Fibroblast of lung (primary cell): Measurements from ENCODE around the gene ZC3H12A.

ENCODE experiments used
- CTCF ChIP-seq, 2 donors: IDR thresholded peaks in 1 of 2; conservative IDR thresholded peaks in 1 of 2; 1 replicate in 1 of 2; 2 replicates in 1 of 2; pipeline ENCODE4 v1.5.1; 2011 to 2012; ENCODE audit warnings: low read length in 2 of 2, control low read depth in 1 of 2, inconsistent platforms in 1 of 2, low read depth in 1 of 2, mild to moderate bottlenecking in 1 of 2
- EZH2 ChIP-seq: IDR thresholded peaks from 2 replicates; pipeline ENCODE4 v1.5.1; 2012; ENCODE audit warnings: low read length, control low read depth, mild to moderate bottlenecking; ENCODE audit errors: missing control alignments

- no peak for TF ChIP-seq CTCF (conservative IDR thresholded peaks at IDR 0.05 in 1 of 2, IDR thresholded peaks at IDR 0.05 in 1 of 2; ENCODE audit: low read depth in 1 of 2, low read length in 2 of 2)
- no peak for TF ChIP-seq EZH2
These were observed 2.2 kb downstream of the ZC3H12A start for GRCh38 chr1:37476460-37477197.
